Right ventricle myocardium superior (tissue), 1 donor: ENCODE measurements around the gene ACER3. TPM values are rescaled to one million over a fixed set of nuclear protein-coding genes. Genes with fewer than 3 reads are reported as not detected.
"Not testable (repeated sequence)": the region's sequence is repeated elsewhere in the genome, so short reads cannot be mapped to it uniquely, and the experiment has no call there.

ENCODE experiments used
- ATAC-seq: fragments of 200-7000 bp; cut with Tn5 transposase; one replicate; pipeline ENCODE4 v1.9.1; 2020; ENCODE audit warnings: mild to moderate bottlenecking; ENCODE audit not compliant: poor library complexity
- DNase-seq: peaks from one replicate; pipeline ENCODE4 v3.0.0-alpha.2; 2020
- intact Hi-C: fragments of 100-400 bp; cut with DNase I; formaldehyde crosslinking; loops from one replicate; pipeline ENCODE4 v1.11.2; 2022
- total RNA-seq: library from RNA; stranded (reverse); fragmentation: NEBNext Ultra II Directional; extraction: Animal tissue kit (Norgen Biotek cat#: 25700); gene quantifications from one replicate; pipeline ENCODE4 v1.2.1, GENCODE V29; 2021
- donor health status: DM: no; HTN: yes; CAD: no; lungs with severe emphysema.

ACER3 gene
- total RNA-seq, 1 donor from 2014 or later, result 10.3 TPM

DNA sequence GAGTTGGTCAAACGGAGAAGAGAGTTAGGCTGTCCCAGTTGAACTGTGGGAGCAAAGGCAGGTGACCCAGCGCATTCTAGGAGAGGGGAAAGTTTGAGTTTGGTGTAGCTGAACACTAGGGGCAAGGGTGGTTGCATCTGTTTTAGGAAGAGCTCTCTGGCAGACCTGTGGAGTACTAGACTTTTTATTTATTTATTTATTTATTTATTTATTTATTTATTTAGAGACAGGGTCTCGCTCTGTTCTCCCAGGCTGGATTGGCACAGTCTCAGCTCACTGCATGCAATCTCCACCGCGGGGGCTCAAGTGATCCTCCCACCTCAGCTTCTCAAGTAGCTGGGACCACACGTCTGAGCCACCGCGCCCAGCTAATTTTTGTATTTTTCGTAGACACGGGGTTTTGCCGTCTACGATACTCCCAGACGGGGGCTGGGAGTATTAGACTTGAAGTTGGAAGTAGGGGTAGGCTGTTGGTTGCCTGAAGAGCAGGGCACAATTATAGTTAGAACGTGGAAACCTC, 950 bp upstream of the ACER3 start:
- ATAC-seq, result no peak
- intact Hi-C loops, result loop anchor here (10.0 kb wide), 2 partner anchors 45 to 55 kb away; no protein-coding TSS in a partner anchor
- DNase-seq, result no peak

DNA sequence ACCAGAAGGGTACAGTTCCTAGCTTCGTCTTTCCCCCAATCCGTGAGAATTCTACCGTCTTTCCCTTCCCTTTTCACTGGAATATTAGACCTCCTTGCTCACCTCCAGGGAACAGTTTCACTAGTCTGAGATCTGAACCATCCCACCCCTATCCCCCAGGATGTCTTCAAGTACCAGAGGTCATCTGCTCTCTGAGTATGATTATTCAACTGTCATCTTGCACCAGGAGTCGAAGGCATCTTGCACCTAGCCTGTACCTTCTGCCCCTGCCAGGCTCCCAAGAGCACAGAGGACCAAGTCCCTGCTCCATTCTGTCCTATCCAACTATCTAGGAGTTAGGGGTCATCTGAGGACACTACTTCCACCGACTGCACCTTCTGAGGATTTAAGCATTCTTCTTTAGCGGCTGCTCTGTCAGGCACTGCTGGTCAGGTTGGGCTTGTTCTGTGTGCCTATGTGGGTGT, 804 bp downstream of the ACER3 start:
- intact Hi-C loops, result loop anchor here (10.0 kb wide), 2 partner anchors 47 to 53 kb away; no protein-coding TSS in a partner anchor
- ATAC-seq (no peak), DNase-seq (no peak)

DNA sequence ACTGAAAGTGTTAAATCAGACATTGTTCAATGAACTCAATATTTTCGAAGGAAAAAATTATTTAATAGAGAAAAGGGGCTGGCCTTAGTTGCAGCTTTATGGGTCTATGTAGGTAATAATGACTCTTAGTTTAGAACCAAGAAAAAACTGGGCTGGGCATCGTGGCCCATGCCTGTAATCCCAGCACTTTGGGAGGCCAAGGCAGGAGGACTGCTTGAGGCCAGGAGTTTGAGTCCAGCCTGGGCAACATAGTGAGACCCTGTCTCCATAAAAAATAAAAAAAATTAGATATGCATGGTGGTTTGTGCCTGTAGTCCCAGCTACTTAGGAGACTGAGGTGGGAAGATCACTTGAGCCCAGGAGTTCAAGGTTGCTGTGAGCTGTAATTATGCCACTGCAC, 2.1 kb downstream of the ACER3 start:
- intact Hi-C loops, result loop anchor here (10.0 kb wide), 2 partner anchors 48 to 52 kb away; no protein-coding TSS in a partner anchor
- ATAC-seq, DNase-seq: not testable (repeated sequence)

DNA sequence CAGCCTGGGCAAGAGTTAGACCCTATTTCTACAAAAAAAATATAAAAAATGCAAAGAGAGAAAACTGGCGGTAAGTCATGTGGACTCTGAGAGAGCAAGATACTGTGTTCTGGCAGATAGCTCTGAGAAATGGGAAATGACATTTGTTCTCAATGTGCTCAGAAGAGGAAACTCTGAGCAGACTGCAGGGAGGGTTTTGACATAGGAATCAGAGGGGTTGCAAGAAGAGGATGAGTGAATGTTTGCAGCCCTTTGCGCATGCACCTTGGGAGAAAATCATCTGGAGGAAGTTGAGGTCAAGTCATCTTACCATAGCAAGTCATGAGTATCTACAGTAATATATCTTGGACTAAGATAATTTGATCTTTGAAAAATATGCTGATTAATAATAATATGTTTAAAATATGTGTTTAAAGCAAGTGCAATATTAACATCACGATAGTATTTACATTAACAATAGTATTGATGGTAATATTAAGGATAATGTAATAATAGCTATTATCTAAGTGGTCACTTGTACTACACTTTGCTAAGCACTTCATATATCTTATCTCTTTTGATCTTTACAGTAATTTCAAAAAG, 2.6 kb downstream of the ACER3 start:
- DNase-seq, result no peak
- intact Hi-C loops, result loop anchor here (10.0 kb wide), 2 partner anchors 48 to 52 kb away; no protein-coding TSS in a partner anchor
- ATAC-seq, result no peak

DNA sequence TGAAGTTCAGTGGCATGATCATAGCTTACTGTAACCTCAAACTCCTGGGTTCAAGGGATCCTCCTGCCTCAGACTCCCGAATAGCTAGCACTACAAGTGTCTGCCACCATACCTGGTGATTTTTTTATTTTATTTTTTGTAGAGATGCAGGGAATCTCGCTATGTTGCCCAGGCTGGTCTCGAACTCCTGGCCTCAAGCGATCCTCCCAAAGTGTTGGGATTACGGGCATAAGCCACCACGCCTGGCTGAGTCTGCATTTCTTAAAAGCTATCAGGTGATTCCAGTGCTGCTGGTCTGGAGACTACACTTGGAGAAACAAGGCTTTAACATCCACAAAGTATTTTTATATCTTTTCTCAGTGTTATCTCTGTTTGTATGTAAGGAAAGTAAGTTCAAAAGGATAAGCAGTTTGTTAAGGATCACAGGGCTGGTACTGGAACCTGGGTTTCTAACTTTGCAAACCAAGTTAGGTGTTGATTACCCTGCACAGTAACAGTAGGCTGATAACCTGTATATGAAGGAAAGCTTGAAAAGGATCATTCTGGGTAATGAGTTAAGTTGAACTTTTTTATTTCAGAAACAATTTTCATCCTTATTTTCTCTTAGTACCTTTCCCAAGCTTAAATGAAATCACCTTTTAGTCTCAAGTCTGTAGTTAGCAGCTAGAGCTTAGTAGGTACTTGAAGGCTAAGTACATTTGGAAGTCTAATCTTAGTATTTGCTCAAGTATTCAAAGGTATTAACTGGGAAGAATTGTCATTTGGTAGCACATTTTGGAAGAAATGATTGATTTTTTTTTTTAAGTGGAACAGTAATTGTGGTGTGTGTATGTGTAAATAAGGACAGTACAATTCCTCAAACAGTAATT, 12.5 kb downstream of the ACER3 start:
- no peak for DNase-seq
- intact Hi-C loops, result no loop called here
- ATAC-seq, result no peak

DNA sequence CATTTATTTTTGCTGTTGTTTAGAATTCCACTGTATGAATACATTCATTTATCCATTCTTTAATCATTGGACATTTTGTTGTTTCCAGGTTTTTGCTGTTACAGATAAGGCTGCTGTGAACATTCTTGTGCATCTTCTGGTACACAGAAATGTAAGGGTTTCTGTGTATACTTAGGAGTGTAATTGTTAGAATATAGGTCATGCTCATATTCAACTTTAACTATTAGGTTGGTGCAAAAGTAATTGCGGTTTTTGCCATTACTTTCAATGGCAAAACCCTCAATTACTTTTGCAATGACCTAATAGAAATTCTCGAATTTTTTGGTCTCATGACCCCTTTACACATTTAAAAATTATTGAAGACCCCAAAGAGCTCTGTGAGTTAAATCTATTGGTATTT, 17.3 kb downstream of the ACER3 start:
- ATAC-seq, result no peak
- DNase-seq, result no peak
- intact Hi-C loops, result no loop called here

DNA sequence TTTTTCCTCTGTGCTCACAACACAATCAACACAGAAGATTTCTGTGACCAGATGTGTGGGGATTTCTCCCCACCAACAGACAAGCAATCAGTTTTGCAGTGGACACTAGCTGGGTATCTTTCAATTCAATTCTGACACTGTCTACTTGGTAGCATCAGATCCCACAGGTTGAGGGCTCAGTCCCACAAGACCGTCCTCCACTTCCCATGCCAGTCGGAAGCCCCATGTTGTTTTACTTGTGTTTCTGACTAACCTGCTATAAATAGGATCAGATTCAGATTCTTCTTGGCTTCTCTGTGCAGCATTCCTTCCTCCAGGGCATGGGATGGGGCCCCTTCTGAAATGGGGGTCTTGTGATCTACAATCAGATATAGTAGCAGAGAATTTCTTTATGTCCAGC, 19.6 kb downstream of the ACER3 start:
- DNase-seq, result no peak
- no peak for ATAC-seq
- intact Hi-C loops, result no loop called here

DNA sequence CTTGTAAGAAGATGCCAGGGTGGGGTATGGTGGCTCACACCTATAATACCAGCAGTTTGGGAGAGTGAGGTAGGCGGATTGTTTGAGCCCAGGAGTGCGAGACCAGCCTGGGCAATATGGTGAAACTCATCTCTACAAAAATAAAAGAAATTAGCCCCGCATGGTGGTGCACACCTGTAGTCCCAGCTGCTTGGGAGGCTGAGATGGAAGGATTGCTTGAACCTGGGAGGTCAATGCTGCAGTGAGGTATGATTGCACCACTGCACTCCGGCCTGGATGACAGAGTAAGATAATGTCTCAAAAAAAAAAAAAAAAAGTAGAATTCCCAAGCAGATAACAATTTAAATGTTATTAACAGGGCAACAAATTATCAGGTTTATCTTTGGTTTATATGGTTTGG, 20.2 kb downstream of the ACER3 start:
- ATAC-seq (no peak), DNase-seq (no peak)
- intact Hi-C loops, result no loop called here

DNA sequence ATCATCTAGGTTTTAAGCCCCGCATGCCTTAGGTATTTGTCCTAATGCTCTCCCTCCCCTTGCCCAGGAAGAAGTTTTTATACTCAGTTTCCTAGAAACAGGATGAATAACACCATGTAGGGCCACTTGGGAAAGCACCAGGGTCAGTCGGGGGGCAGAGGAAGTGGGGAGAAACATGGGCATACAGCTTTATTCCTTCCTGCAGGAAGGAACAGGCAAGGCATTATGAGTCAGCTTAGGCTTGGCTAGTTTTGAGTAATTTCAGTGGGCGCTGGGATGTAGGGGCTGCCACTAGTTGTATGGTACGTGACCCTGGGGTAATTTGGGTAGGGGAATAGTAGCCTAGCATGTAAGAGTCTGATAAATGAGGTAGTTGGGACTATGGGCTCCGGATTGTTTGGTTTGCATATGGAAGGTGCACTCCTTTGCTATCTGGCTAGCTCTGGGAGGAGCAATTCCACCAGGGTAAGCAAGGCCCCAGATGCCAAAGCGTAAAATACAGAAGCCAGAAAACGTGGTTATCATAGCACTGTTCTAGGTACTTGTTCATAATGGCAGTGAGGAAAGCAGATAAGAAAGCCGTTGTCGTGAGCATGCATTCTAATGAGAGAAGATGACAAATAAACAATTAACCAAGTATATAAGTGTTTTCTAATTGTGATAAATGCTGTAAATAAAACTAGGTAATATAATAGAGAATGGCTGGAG, 24.8 kb downstream of the ACER3 start:
- DNase-seq, result no peak
- ATAC-seq, result no peak
- intact Hi-C loops, result no loop called here

DNA sequence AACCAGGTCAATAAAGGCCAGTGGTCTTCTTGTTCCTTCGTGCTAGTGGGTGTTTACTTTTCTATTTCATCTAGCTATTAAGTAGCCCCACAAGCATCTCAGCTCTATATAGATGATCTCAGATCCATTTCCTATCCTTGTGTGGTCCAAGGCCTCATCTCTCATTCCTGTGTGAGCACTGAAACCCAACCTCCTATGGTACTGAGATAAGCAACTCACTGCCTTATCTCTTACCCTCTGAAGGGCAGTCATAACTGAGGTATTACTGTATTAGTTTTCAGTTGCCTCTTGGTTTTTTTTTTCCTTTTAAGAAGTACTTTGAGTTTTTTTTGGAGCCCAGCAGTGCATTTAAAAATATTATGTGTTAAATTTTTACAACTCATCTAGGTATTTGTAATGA, 28.3 kb downstream of the ACER3 start:
- DNase-seq (no peak), ATAC-seq (no peak)
- intact Hi-C loops, result no loop called here

DNA sequence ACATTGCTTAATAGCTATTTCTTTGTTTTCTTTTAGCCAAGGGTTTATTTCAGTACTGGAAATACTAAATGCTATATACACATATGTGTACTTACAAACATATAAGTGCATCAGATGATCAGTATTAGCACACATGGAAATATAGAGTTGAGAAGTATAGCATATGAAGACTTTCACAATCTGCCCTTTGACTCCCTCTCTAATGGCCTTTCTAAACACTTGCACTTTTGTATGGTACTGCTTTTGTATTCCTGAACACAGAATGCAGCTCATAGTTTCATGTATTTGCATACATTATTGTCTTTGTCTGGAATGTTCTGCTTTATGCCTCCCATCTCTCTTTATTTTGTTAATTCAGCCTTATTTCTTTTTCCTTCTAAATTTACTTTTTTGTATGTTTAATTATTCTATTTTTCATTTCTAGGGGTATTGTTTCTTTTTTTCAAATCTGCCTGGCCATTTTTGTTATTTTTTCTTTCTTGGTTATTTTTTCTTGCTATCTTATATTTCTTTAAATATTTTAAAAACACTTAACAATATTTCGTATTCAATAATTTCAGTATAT, 28.8 kb downstream of the ACER3 start:
- no peak for DNase-seq
- no peak for ATAC-seq
- intact Hi-C loops, result no loop called here

DNA sequence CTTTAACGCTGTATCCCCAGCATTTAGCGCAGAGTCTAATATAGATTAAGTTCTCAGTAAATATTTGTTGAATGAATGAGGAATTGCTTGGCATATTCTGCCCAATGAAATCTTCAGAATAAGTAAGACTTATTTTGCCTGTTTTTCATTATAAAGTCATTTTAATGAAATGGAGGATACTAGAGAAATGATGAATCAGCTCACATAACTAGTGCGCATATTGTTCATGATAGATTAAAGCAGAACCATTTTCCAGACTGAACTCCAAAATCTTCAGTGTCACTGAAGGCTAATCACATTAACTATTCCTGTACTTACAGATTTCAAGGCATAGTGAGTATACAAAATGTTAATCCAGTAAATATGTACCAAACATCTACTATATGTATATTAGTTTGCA, 29.6 kb downstream of the ACER3 start:
- DNase-seq (no peak), ATAC-seq (no peak)
- intact Hi-C loops, result no loop called here

DNA sequence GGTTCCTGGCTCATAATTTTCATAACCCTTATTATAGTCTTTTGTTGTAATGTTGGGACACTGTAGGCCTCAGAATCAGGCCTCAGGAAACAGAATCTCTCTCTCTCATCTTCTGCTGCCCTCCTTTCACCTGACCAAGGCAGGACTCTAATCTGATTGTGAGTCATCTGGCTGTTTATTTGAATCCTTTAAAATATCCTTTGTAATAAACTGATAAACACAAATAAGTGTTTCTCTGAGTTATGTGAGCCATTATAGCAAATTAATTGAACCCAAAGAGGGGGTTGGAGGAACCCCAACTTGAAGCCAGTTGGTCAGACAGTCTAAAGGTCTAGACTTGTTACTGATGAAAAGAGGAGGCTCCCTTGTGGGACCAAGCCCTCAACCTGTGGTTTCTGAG, 30.6 kb downstream of the ACER3 start:
- ATAC-seq (no peak), DNase-seq (no peak)
- intact Hi-C loops, result no loop called here

DNA sequence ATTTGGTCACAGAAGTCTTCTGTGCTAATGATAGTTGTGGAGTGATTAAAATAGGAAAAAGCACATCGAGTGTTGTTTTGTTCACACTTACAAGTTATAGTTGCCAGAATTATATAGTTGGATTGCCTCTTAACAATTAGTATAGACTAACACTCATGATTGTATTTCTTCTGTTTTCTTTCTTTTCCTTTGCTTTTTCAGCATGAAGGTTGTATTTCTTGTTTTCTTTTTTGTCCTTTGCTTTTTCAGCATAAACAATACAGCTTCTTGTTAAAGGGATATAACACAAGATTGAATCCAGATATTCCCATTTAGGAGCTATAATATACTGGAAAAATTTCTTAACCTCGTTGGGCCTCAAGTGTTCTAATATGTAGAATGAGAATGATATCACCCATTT, 31.1 kb downstream of the ACER3 start:
- no peak for DNase-seq
- intact Hi-C loops, result no loop called here
- no peak for ATAC-seq

DNA sequence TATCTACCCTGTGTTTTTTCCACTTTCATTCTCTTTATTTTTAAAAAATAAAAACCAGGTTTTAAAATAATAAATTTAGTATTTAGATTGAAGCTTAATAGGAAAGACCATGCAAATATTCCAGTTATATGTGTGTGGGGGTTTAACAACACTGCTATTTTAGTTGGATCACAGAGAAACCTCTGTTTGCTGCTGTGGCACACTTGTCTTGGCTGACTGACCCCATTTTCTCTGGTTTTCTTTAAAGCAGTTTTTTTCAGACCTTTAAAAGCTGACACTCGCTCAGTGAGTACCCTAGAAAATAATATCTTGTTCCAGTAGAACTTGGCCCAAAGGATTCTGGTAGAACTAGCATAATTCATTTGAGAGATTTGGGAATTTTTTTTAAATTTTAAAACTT, 31.6 kb downstream of the ACER3 start:
- intact Hi-C loops, result no loop called here
- ATAC-seq, result no peak
- no peak for DNase-seq

DNA sequence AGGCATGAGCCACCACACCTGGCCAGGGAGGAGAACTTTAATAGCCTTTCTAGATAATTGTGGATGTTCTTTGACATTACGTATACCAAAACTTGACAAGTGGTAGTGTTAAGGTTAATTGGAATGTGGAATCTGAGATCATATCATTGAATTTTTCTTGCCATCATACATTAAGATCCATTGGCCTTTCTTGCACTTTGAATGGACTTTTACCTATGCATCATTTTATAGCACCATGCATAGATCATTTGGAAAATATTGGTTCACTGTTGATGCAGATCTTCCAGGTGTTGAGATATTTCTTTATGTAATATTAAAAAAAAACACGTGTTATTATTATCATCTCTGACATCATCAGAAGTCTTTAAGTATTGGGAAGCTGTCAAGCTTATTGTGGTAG, 36.5 kb downstream of the ACER3 start:
- intact Hi-C loops, result no loop called here
- ATAC-seq (no peak), DNase-seq (no peak)

DNA sequence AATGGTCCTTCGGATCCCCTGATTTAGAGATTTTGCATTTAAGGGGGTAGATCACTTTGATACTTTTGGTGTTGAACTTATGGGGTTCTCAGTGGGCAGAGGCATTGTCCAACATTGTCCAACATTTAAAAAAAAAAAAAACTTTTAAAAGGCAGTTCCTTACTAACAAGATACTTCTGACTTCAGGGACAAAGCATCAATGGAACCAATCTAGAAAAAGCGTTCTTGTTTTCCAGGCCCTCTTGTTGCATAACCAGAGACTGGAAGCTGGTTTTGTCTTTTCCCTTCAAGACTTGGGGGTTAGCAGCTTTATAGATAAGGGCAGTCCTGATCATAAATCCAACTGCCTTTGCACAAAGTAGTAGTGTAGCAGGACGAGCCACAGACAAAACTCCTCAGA, 40.4 kb downstream of the ACER3 start:
- intact Hi-C loops, result no loop called here
- no peak for ATAC-seq
- no peak for DNase-seq

DNA sequence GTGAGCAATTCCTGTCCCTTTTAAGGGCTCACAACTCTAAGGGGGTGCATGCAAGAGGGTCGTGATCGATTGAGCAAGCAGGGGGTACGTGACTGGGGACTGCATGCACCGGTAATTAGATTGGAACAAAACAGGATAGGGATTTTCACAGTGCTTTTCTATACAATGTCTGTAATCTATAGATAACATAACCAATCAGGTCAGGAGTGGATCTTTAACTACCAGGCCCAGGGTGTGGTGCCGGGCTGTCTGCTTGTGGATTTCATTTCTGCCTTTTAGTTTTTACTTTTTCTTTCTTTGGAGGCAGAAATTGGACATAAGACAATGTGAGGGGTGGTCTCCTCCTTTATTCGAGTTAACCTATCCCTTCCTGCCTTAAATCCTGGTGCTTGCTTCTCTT, 40.9 kb downstream of the ACER3 start:
- ATAC-seq, intact Hi-C loops, DNase-seq: not testable (repeated sequence)
